ENCODE data around the gene SNX30. TPM values are rescaled to one million over a fixed set of nuclear protein-coding genes. Genes with fewer than 3 reads are reported as not detected.

Gene SNX30
- total RNA-seq, 1 donor from 2014 or later = 67.5 TPM

DNA sequence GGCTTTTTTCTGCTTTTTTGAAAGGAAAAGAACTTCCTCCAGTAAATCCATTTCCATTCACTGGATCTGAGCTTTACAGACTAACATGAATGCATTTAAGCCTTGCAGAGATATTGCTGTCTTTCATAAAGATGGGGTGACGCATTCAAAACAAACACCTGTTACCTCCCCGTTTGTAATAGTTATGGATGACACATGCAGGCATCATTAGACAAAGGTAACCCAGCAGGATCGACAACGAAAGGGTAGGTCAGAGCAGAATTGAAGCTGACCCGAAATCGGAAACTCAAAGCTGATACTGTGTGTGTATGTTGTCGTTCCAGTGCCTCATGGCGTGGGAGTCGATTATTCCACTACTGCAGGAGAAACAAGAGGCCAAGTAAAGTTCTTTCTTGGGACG is 117.9 kb downstream of the SNX30 start:
- Histone ChIP-seq H3K27me3 (ENCODE audit: low read depth) (no peaks in the 10 kb centered on the region), H3K27ac (peak overlapping the region; percentile 58), H3K9me3 (no peaks in the 10 kb centered on the region), H3K4me1 (peaks cover 24% of the 10 kb centered on the region), H3K4me3 (no peak overlapping the region), H3K36me3 (peaks cover 36% of the 10 kb centered on the region)
- TF ChIP-seq, protein P1, sequence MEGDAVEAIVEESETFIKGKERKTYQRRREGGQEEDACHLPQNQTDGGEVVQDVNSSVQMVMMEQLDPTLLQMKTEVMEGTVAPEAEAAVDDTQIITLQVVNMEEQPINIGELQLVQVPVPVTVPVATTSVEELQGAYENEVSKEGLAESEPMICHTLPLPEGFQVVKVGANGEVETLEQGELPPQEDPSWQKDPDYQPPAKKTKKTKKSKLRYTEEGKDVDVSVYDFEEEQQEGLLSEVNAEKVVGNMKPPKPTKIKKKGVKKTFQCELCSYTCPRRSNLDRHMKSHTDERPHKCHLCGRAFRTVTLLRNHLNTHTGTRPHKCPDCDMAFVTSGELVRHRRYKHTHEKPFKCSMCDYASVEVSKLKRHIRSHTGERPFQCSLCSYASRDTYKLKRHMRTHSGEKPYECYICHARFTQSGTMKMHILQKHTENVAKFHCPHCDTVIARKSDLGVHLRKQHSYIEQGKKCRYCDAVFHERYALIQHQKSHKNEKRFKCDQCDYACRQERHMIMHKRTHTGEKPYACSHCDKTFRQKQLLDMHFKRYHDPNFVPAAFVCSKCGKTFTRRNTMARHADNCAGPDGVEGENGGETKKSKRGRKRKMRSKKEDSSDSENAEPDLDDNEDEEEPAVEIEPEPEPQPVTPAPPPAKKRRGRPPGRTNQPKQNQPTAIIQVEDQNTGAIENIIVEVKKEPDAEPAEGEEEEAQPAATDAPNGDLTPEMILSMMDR (IDR thresholded peaks at IDR 0.05) = no peak
- no peak for ATAC-seq
- intact Hi-C loops (cut with DNase I) = no loop called here
- DNase-seq = no peak

GRCh38 chr9:112869041-112869529 is 118.5 kb downstream of the SNX30 start:
- DNase-seq (no peak), ATAC-seq (no peak)
- Histone ChIP-seq H3K27me3 (ENCODE audit: low read depth) (no peaks in the 10 kb centered on the region), H3K9me3 (no peaks in the 10 kb centered on the region), H3K4me3 (no peak overlapping the region), H3K36me3 (peaks cover 36% of the 10 kb centered on the region), H3K4me1 (peaks cover 18% of the 10 kb centered on the region), H3K27ac (peak overlapping the region; percentile 1)
- TF ChIP-seq, protein P1 (IDR thresholded peaks at IDR 0.05) = no peak
- intact Hi-C loops (cut with DNase I) = no loop called here

- no peak for DNase-seq
- no peaks in the 10 kb centered on the region for H3K9me3 ChIP-seq
- peaks cover 11% of the 10 kb centered on the region for H3K4me1 ChIP-seq
- H3K4me3 ChIP-seq = no peak overlapping the region
- intact Hi-C loops (cut with DNase I) = no loop called here
- H3K27me3 ChIP-seq (ENCODE audit: low read depth) = no peaks in the 10 kb centered on the region
- ATAC-seq = no peak
- H3K36me3 ChIP-seq = peaks cover 33% of the 10 kb centered on the region
- H3K27ac ChIP-seq = no peak overlapping the region
- TF ChIP-seq, protein P1 (IDR thresholded peaks at IDR 0.05) = no peak
Observed at GRCh38 chr9:112869917-112870316, 119.4 kb downstream of the SNX30 start.

GRCh38 chr9:112870556-112870955 is 120.0 kb downstream of the SNX30 start:
- Histone ChIP-seq H3K4me3 (no peak overlapping the region), H3K4me1 (peaks cover 11% of the 10 kb centered on the region), H3K9me3 (no peaks in the 10 kb centered on the region), H3K27ac (no peak overlapping the region), H3K36me3 (peaks cover 34% of the 10 kb centered on the region), H3K27me3 (ENCODE audit: low read depth) (no peaks in the 10 kb centered on the region)
- intact Hi-C loops (cut with DNase I) = no loop called here
- ATAC-seq = no peak
- no peak for DNase-seq
- TF ChIP-seq, protein P1 (IDR thresholded peaks at IDR 0.05) = no peak

GRCh38 chr9:112872019-112872418 is 121.5 kb downstream of the SNX30 start:
- peaks cover 36% of the 10 kb centered on the region for H3K36me3 ChIP-seq
- no peak for DNase-seq
- H3K4me1 ChIP-seq = peaks cover 5% of the 10 kb centered on the region
- no peaks in the 10 kb centered on the region for H3K27me3 ChIP-seq (ENCODE audit: low read depth)
- intact Hi-C loops (cut with DNase I) = no loop called here
- no peak overlapping the region for H3K4me3 ChIP-seq
- no peak overlapping the region for H3K27ac ChIP-seq
- TF ChIP-seq, protein P1 (IDR thresholded peaks at IDR 0.05) = no peak
- no peak for ATAC-seq
- H3K9me3 ChIP-seq = no peaks in the 10 kb centered on the region

Measured in lower lobe of right lung (tissue), 2 donors.